ENCODE measurements around the gene AIP. TPM values are rescaled to one million over a fixed set of nuclear protein-coding genes. Genes with fewer than 3 reads are reported as not detected.

Gene AIP
- total and polyA plus RNA-seq, 2 donors (not counting 3 experiments of a cell fraction or from before 2014, with no cell fraction given) = 46.3 to 114 TPM

DNA sequence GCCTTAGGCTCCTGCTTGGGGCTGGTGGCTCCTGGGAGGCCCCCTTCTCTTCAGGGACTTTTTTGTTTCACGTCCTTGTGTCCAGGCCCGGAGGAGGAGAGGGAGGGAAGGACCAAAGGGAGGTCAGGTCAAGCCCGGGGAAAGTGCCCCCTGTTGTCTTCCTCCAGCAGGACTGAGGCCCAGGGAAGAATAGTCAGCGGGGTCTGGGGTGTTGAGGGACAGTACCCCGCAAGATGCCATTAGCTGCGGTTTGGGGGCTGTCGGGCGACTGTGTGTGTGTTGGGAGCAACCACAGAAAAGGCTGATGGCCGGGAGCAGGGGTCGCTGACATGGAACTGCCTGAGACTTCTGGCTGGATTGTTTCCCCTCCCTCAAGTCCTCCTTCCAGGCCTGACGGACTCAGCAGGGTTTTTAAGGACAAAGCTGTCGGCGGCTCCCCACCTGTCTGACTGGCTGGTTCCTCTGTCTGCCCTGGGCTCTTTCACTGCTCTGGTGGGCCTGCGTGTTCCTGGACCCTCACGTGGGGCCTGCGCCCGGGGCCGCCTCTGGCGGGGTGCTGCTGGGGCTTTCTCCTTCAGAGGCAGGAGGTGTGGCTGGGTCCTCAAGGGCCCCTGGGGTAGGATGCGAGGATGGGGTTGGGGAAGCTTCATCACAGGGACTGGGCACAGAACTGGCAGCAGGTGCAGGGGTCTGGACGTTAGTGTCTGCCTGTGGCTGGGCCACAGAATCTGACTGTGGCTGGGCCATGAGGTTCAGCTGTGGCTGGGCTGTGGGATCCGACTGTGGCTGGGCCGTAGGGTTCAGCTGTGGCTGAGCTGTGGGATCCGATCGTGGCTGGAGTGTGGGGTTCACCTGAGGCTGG lies 31.8 kb upstream of the AIP start:
- H3K79me2 ChIP-seq (ENCODE audit: control insufficient read depth, insufficient read depth, low read length) = no peaks in the 10 kb centered on the region
- dilution Hi-C loops (cut with MboI; ENCODE audit: extremely low pct_ligation_motif_present, low sequenced_read_pairs) (no loop called here), intact Hi-C loops (cut with micrococcal nuclease) (no loop called here)
- no peaks in the 10 kb centered on the region for H3K9me3 ChIP-seq (replicated peaks; ENCODE audit: control insufficient read depth, insufficient read depth, low read length)
- no peaks in the 10 kb centered on the region for H3K9me1 ChIP-seq (replicated peaks; ENCODE audit: control insufficient read depth, extremely low read depth, insufficient read depth, low read length)
- POLR2A ChIA-PET = interaction anchor here (1.5 kb wide), 1 partner anchor 10 kb away, joined by 4 read pairs; no protein-coding TSS in a partner anchor
- DNase-seq (ENCODE audit: low read depth, low spot score) = no peak
- peaks cover 7% of the 10 kb centered on the region for H3K4me1 ChIP-seq (ENCODE audit: control insufficient read depth, extremely low read depth, insufficient read depth, low read length)
- no peak overlapping the region for H3K27ac ChIP-seq (ENCODE audit: insufficient read depth, low read depth, low read length)
- no peaks in the 10 kb centered on the region for H3K36me3 ChIP-seq (ENCODE audit: control insufficient read depth in 2 of 2, extremely low read depth in 1 of 2, insufficient read depth in 2 of 2, low read length in 2 of 2)
- H3K9ac ChIP-seq (replicated peaks; ENCODE audit: extremely low read depth, insufficient read depth, low read length) = no peak overlapping the region
- no peaks in the 10 kb centered on the region for H3K27me3 ChIP-seq (ENCODE audit: control insufficient read depth in 2 of 2, insufficient read depth in 2 of 2, low read length in 2 of 2)
- BruUV-seq (replicated peaks) = no TSS peak
- CTCF ChIA-PET = interaction anchor here (0.8 to 1.4 kb wide), 9 partner anchors 8 to 208 kb away, joined by 3 to 10 read pairs (median 4); partner anchors contain the start of genes AIP, CORO1B, PPP1CA and RAD9A
- no peaks in the 10 kb centered on the region for H4K20me1 ChIP-seq (replicated peaks; ENCODE audit: control insufficient read depth, extremely low read depth, insufficient read depth, low read length)
- no peak for TF ChIP-seq FOS (IDR thresholded peaks at IDR 0.05; ENCODE audit: borderline replicate concordance, insufficient read depth, low read length)
- no peak for TF ChIP-seq MYC (IDR thresholded peaks at IDR 0.05; ENCODE audit: low read depth, low read length)
- no peak for TF ChIP-seq JUN (IDR thresholded peaks at IDR 0.05; ENCODE audit: borderline replicate concordance, insufficient read depth, insufficient read length, low read depth)
- no peak for TF ChIP-seq GATA2 (IDR thresholded peaks at IDR 0.05; ENCODE audit: insufficient read depth, insufficient read length, low read depth, low read length)
- TF ChIP-seq, protein P1, sequence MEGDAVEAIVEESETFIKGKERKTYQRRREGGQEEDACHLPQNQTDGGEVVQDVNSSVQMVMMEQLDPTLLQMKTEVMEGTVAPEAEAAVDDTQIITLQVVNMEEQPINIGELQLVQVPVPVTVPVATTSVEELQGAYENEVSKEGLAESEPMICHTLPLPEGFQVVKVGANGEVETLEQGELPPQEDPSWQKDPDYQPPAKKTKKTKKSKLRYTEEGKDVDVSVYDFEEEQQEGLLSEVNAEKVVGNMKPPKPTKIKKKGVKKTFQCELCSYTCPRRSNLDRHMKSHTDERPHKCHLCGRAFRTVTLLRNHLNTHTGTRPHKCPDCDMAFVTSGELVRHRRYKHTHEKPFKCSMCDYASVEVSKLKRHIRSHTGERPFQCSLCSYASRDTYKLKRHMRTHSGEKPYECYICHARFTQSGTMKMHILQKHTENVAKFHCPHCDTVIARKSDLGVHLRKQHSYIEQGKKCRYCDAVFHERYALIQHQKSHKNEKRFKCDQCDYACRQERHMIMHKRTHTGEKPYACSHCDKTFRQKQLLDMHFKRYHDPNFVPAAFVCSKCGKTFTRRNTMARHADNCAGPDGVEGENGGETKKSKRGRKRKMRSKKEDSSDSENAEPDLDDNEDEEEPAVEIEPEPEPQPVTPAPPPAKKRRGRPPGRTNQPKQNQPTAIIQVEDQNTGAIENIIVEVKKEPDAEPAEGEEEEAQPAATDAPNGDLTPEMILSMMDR (IDR thresholded peaks at IDR 0.05; ENCODE audit: extremely low read depth in 1 of 2, insufficient read depth in 1 of 2, low read depth in 1 of 2, low read length in 2 of 2) = no peak
- TF ChIP-seq POLR2A (IDR thresholded peaks at IDR 0.05; ENCODE audit: low read depth, low read length) = no peak
- TF ChIP-seq, protein P2, sequence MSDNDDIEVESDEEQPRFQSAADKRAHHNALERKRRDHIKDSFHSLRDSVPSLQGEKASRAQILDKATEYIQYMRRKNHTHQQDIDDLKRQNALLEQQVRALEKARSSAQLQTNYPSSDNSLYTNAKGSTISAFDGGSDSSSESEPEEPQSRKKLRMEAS (IDR thresholded peaks at IDR 0.05; ENCODE audit: insufficient read depth, insufficient read length) = no peak
- no peak for TF ChIP-seq POLR2AphosphoS5 (IDR thresholded peaks at IDR 0.05; ENCODE audit: insufficient read depth, low read depth, low read length)
- no peak for TF ChIP-seq EZH2 (IDR thresholded peaks at IDR 0.05; ENCODE audit: borderline replicate concordance, low read depth, low read length, severe bottlenecking)
- no peak for FAIRE-seq
- no peak overlapping the region for H3K4me2 ChIP-seq (ENCODE audit: insufficient read depth, low read length)
- H2AFZ ChIP-seq (ENCODE audit: low read depth, low read length) = no peak overlapping the region
- no peak overlapping the region for H3K4me3 ChIP-seq (replicated peaks in 1 of 3; ENCODE audit: insufficient read depth in 1 of 3, low read depth in 1 of 3, low read length in 3 of 3)

Data from endothelial cell of umbilical vein (primary cell).